ENCODE measurements around the gene CA11. TPM values are rescaled to one million over a fixed set of nuclear protein-coding genes. Genes with fewer than 3 reads are reported as not detected.

Gene CA11
- total and polyA plus RNA-seq, 9 of the 15 experiments (the other 6 are each of a cell fraction or from before 2014, with no cell fraction given), result 2.9 to 19.9 (median 8.3) TPM

GRCh38 chr19:48681127-48681470 lies 35.1 kb upstream of the CA11 start (continued):
- TF ChIP-seq HINFP (tag; conservative IDR thresholded peaks at IDR 0.05; ENCODE audit: low read depth) (no peak), MTA1 (IDR thresholded peaks at IDR 0.05; ENCODE audit: borderline replicate concordance) (no peak), ZBTB11 (CRISPR knock-in tag; IDR thresholded peaks at IDR 0.05) (0 out of 6 replicates have a peak, but pooled peaks of 1 of the 3 experiments have one; percentile 26), FUS (optimal IDR thresholded peaks at IDR 0.05; ENCODE audit: low read depth, low read length) (no peak), SMARCE1 (IDR thresholded peaks at IDR 0.05) (peak; percentile 51; the same call in 1 of the 2 replicates), PURB (CRISPR knock-in tag; IDR thresholded peaks at IDR 0.05; ENCODE audit: low read depth) (no peak), ZNF644 (tag; IDR thresholded peaks at IDR 0.05; ENCODE audit: low read depth) (no peak), SMAD1 (IDR thresholded peaks at IDR 0.05; ENCODE audit: low read depth, low read length, partially characterized antibody) (no peak), MAX (CRISPR knock-in tag; IDR thresholded peaks at IDR 0.05) (peak; percentile 63; the same call in 1 of the 2 replicates), MAFK (IDR thresholded peaks at IDR 0.05; ENCODE audit: low read length) (no peak), HNRNPK (IDR thresholded peaks at IDR 0.05; ENCODE audit: low read depth, low read length, poor library complexity, severe bottlenecking) (no peak), ZNF274 (IDR thresholded peaks at IDR 0.05; ENCODE audit: borderline replicate concordance, low read depth, low read length) (no peak), ZNF561 (CRISPR knock-in tag; conservative IDR thresholded peaks at IDR 0.05) (no peak), ZNF197 (CRISPR knock-in tag; IDR thresholded peaks at IDR 0.05; ENCODE audit: low read depth) (no peak; the same call in 1 of the 2 replicates), RBM15 (IDR thresholded peaks at IDR 0.05; ENCODE audit: insufficient read depth, low read length) (no peak), MXD1 (CRISPR knock-in tag; IDR thresholded peaks at IDR 0.05; ENCODE audit: borderline replicate concordance, poor library complexity, severe bottlenecking) (no peak)
- TF ChIP-seq, protein P1, sequence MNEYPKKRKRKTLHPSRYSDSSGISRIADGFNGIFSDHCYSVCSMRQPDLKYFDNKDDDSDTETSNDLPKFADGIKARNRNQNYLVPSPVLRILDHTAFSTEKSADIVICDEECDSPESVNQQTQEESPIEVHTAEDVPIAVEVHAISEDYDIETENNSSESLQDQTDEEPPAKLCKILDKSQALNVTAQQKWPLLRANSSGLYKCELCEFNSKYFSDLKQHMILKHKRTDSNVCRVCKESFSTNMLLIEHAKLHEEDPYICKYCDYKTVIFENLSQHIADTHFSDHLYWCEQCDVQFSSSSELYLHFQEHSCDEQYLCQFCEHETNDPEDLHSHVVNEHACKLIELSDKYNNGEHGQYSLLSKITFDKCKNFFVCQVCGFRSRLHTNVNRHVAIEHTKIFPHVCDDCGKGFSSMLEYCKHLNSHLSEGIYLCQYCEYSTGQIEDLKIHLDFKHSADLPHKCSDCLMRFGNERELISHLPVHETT (CRISPR knock-in tag; conservative IDR thresholded peaks at IDR 0.05 in 1 of 2, IDR thresholded peaks at IDR 0.05 in 1 of 2), result peak in 1 of 2 experiments; percentile 58; a peak in 1 of 4 replicates
- TF ChIP-seq, protein P2, sequence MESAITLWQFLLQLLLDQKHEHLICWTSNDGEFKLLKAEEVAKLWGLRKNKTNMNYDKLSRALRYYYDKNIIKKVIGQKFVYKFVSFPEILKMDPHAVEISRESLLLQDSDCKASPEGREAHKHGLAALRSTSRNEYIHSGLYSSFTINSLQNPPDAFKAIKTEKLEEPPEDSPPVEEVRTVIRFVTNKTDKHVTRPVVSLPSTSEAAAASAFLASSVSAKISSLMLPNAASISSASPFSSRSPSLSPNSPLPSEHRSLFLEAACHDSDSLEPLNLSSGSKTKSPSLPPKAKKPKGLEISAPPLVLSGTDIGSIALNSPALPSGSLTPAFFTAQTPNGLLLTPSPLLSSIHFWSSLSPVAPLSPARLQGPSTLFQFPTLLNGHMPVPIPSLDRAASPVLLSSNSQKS (CRISPR knock-in tag; IDR thresholded peaks at IDR 0.05), result no peak

All from K562 (cell line).